ENCODE results near the gene MYO10.

- no peak for TF ChIP-seq CTCF (conservative IDR thresholded peaks at IDR 0.05; ENCODE audit: low read length)
- no peak for TF ChIP-seq EZH2phosphoT487 (IDR thresholded peaks at IDR 0.05; ENCODE audit: borderline replicate concordance, low read depth, low read length)
Measured at GRCh38 chr5:16713386-16713928, 222.6 kb downstream of the MYO10 start.

Data from OCI-LY7 (cell line).